ENCODE results near the gene CCDC40.
"Not testable (repeated sequence)": the region's sequence is repeated elsewhere in the genome, so short reads cannot be mapped to it uniquely, and the experiment has no call there.

Gene CCDC40

GRCh38 chr17:80035937-80036714 lies at the start of gene CCDC40:
Gene CCDC40 (plus strand): TSS chr17:80036642. CDS start chr17:80036663, 21 bp downstream.
- DNase-seq (ENCODE audit: low read depth in 2 of 2): peak; percentile 37 to 45

GRCh38 chr17:79987187-79987934 lies 49.1 kb upstream of the CCDC40 start:
- no peak for DNase-seq (ENCODE audit: low read depth in 2 of 2)

- DNase-seq (ENCODE audit: low read depth in 2 of 2): no peak
Measured at GRCh38 chr17:79987935-79988184, 48.6 kb upstream of the CCDC40 start.

- DNase-seq (ENCODE audit: low read depth in 2 of 2): no peak
Measured at GRCh38 chr17:79988185-79988971, 48.1 kb upstream of the CCDC40 start.

- DNase-seq (ENCODE audit: low read depth in 2 of 2): no peak
Measured at GRCh38 chr17:79989106-79989835, 47.2 kb upstream of the CCDC40 start.

- DNase-seq (ENCODE audit: low read depth in 2 of 2): no peak
Measured at GRCh38 chr17:79990051-79990592, 46.3 kb upstream of the CCDC40 start.

- DNase-seq (ENCODE audit: low read depth in 2 of 2): no peak
Measured at GRCh38 chr17:79990704-79991103, 45.7 kb upstream of the CCDC40 start.

GRCh38 chr17:79991140-79991923 lies 45.1 kb upstream of the CCDC40 start:
- DNase-seq (ENCODE audit: low read depth in 2 of 2): peak; percentile 63 to 82

GRCh38 chr17:79991924-79992648 lies 44.4 kb upstream of the CCDC40 start:
- no peak for DNase-seq (ENCODE audit: low read depth in 2 of 2)

GRCh38 chr17:79992649-79993389 lies 43.6 kb upstream of the CCDC40 start:
- no peak for DNase-seq (ENCODE audit: low read depth in 2 of 2)

GRCh38 chr17:79993390-79994227 lies 42.8 kb upstream of the CCDC40 start:
- peak; percentile 56 to 67 for DNase-seq (ENCODE audit: low read depth in 2 of 2)

- DNase-seq (ENCODE audit: low read depth in 2 of 2): not testable (repeated sequence)
Measured at GRCh38 chr17:79994228-79994569, 42.2 kb upstream of the CCDC40 start.

- no peak for DNase-seq (ENCODE audit: low read depth in 2 of 2)
Measured at GRCh38 chr17:79994602-79995001, 41.8 kb upstream of the CCDC40 start.

- DNase-seq (ENCODE audit: low read depth in 2 of 2): no peak
Measured at GRCh38 chr17:79995696-79996095, 40.7 kb upstream of the CCDC40 start.

- no peak for DNase-seq (ENCODE audit: low read depth in 2 of 2)
Measured at GRCh38 chr17:79996291-79996690, 40.2 kb upstream of the CCDC40 start.

GRCh38 chr17:79997011-79997660 lies 39.3 kb upstream of the CCDC40 start:
- peak; percentile 61 to 69 for DNase-seq (ENCODE audit: low read depth in 2 of 2)

- no peak for DNase-seq (ENCODE audit: low read depth in 2 of 2)
Measured at GRCh38 chr17:80000136-80000535, 36.3 kb upstream of the CCDC40 start.

Measured in stimulated activated CD4-positive, alpha-beta T cell treated with anti-CD3 and anti-CD28 coated beads, Interleukin-15, amount 100 ng/mL, for 48 hours (primary cell).